HEK293 (cell line): Measurements from ENCODE around the gene TKT.

Source experiments
- CTCF ChIA-PET: fragments of 350-600 bp; formaldehyde crosslinking; extraction: SDS; loops from one replicate; lab custom pipeline; 2021; ENCODE audit warnings: antibody characterized with exemption; lab: Yijun Ruan, JAX
- POLR2A ChIA-PET: fragments of 300-600 bp; formaldehyde crosslinking; extraction: SDS; loops from one replicate; lab custom pipeline; 2020; ENCODE audit warnings: antibody characterized with exemption, inconsistent platforms; lab: Yijun Ruan, JAX
- H3K27ac ChIP-seq: fragments of 200-500 bp; sonication (Bioruptor generic); 2 replicates; pipeline ENCODE4 v1.5.1; 2014; ENCODE audit warnings: low read depth, low read length, control low read depth, inconsistent platforms; ENCODE audit errors: extremely low read depth
- H3K36me3 ChIP-seq, 2 experiments: fragments of 200-500 bp in 1 of 2; sonication (Bioruptor generic) in 1 of 2; 1 replicate in 1 of 2; 2 replicates in 1 of 2; pipeline ENCODE4 v1.5.1; 2014 to 2017; ENCODE audit warnings: inconsistent platforms in 2 of 2, low read length in 2 of 2; ENCODE audit not compliant: control insufficient read depth in 2 of 2, insufficient read depth in 1 of 2
- H3K4me1 ChIP-seq: fragments of 200-500 bp; sonication (Bioruptor generic); 2 replicates; pipeline ENCODE4 v1.5.1; 2014; ENCODE audit warnings: mild to moderate bottlenecking, low read length, inconsistent platforms; ENCODE audit not compliant: control insufficient read depth, insufficient read depth
- H3K4me3 ChIP-seq: 2 replicates; pipeline ENCODE4 v1.5.1; 2011; ENCODE audit warnings: low read depth, mild to moderate bottlenecking, control low read depth, low read length, moderate library complexity
- H3K9me3 ChIP-seq: fragments of 200-500 bp; sonication (Bioruptor generic); 2 replicates; pipeline ENCODE4 v1.5.1; 2014; ENCODE audit warnings: low read depth, low read length, inconsistent platforms; ENCODE audit not compliant: control insufficient read depth, insufficient read depth
- BCL11B ChIP-seq: fragments of 450-650 bp; formaldehyde crosslinking; IDR thresholded peaks from 2 replicates; pipeline ENCODE4 v1.5.1; 2016; ENCODE audit warnings: low read depth, missing biosample characterization, missing genetic modification characterization
- GLI2 ChIP-seq: fragments of 450-650 bp; formaldehyde crosslinking; IDR thresholded peaks from 2 replicates; pipeline ENCODE4; 2017; ENCODE audit warnings: missing biosample characterization, missing genetic modification characterization, low read depth, borderline replicate concordance
- GLI4 ChIP-seq: fragments of 450-650 bp; formaldehyde crosslinking; IDR thresholded peaks from 2 replicates; pipeline ENCODE4 v1.5.1; 2016; ENCODE audit warnings: missing biosample characterization, missing genetic modification characterization
- RBAK ChIP-seq: fragments of 450-650 bp; formaldehyde crosslinking; IDR thresholded peaks from 2 replicates; pipeline ENCODE4 v1.5.1; 2016; ENCODE audit warnings: missing biosample characterization, missing genetic modification characterization
- SETDB1 ChIP-seq: IDR thresholded peaks from one replicate; pipeline ENCODE4 v1.6.1; 2017; ENCODE audit warnings: mild to moderate bottlenecking, low read length, moderate library complexity, mixed read lengths; ENCODE audit not compliant: insufficient read length
- ZBTB20 ChIP-seq: fragments of 450-650 bp; formaldehyde crosslinking; IDR thresholded peaks from 2 replicates; pipeline ENCODE4 v1.5.1; 2016; ENCODE audit warnings: missing biosample characterization, missing genetic modification characterization
- ZBTB8A ChIP-seq: fragments of 450-650 bp; formaldehyde crosslinking; IDR thresholded peaks from 2 replicates; pipeline ENCODE4 v1.5.1; 2016; ENCODE audit warnings: missing biosample characterization, missing genetic modification characterization
- ZNF10 ChIP-seq: fragments of 450-650 bp; formaldehyde crosslinking; IDR thresholded peaks from 2 replicates; pipeline ENCODE4 v1.5.1; 2017; ENCODE audit warnings: missing biosample characterization, missing genetic modification characterization
- ZNF211 ChIP-seq: fragments of 450-650 bp; formaldehyde crosslinking; IDR thresholded peaks from 2 replicates; pipeline ENCODE4 v1.5.1; 2016; ENCODE audit warnings: low read depth, missing biosample characterization, missing genetic modification characterization
- ZNF214 ChIP-seq: fragments of 450-650 bp; formaldehyde crosslinking; IDR thresholded peaks from 2 replicates; pipeline ENCODE4 v1.5.1; 2017; ENCODE audit warnings: missing biosample characterization, mild to moderate bottlenecking, missing genetic modification characterization, borderline replicate concordance
- ZNF433 ChIP-seq: fragments of 450-650 bp; formaldehyde crosslinking; IDR thresholded peaks from 2 replicates; pipeline ENCODE4 v1.5.1; 2016; ENCODE audit warnings: missing biosample characterization, missing genetic modification characterization, low read depth
- ZNF529 ChIP-seq: fragments of 450-650 bp; formaldehyde crosslinking; IDR thresholded peaks from 2 replicates; pipeline ENCODE4 v1.5.1; 2017; ENCODE audit warnings: missing genetic modification characterization, missing biosample characterization; ENCODE audit not compliant: insufficient replicate concordance
- ZNF548 ChIP-seq: fragments of 450-650 bp; formaldehyde crosslinking; IDR thresholded peaks from 2 replicates; pipeline ENCODE4 v1.5.1; 2016; ENCODE audit warnings: missing biosample characterization, missing genetic modification characterization
- ZNF623 ChIP-seq: fragments of 450-650 bp; formaldehyde crosslinking; IDR thresholded peaks from 2 replicates; pipeline ENCODE4 v1.5.1; 2016; ENCODE audit warnings: missing biosample characterization, missing genetic modification characterization
- TF ChIP-seq, protein P1 (sequence below): fragments of 450-650 bp; formaldehyde crosslinking; conservative IDR thresholded peaks from 2 replicates; pipeline ENCODE4 v1.5.1; 2016; ENCODE audit warnings: low read depth, missing biosample characterization, missing genetic modification characterization
- TF ChIP-seq, protein P2 (sequence below): fragments of 450-650 bp; formaldehyde crosslinking; IDR thresholded peaks from 2 replicates; pipeline ENCODE4 v1.5.1; 2017; ENCODE audit warnings: missing biosample characterization, missing genetic modification characterization

Gene TKT

DNA sequence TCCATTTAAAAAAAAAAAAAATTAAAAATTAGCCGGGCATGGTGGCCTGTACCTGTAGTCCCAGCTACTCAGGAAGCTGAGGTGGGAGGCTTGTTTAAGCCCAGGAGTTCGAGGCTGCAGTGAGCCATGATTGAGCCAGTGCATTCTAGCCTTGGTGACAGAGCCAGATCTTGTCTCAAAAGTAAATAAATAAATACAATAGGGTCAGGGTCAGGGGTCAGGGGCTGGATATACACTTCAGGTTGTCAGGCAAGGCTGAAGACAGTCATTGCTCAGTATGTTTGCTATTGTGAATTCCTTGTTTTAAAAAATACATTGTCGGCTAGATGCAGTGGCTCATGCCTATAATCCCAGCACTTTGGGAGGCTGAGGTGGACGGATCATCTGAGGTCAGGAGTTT is 8.1 kb upstream of the TKT start:
- Histone ChIP-seq H3K9me3 (no peaks in the 10 kb centered on the region), H3K36me3 (no peaks in the 10 kb centered on the region), H3K27ac (no peak overlapping the region)
- ChIA-PET POLR2A (no interaction called here), CTCF (interaction anchor here (0.6 kb wide), 1 partner anchor 48 kb away, joined by 3 read pairs; no protein-coding TSS in a partner anchor)
- no peak for TF ChIP-seq ZNF548 (tag by site-specific recombination)
- TF ChIP-seq, all 188 proteins: peak for 0
- Histone ChIP-seq H3K4me3 (no peak overlapping the region), H3K4me1 (no peaks in the 10 kb centered on the region)

DNA sequence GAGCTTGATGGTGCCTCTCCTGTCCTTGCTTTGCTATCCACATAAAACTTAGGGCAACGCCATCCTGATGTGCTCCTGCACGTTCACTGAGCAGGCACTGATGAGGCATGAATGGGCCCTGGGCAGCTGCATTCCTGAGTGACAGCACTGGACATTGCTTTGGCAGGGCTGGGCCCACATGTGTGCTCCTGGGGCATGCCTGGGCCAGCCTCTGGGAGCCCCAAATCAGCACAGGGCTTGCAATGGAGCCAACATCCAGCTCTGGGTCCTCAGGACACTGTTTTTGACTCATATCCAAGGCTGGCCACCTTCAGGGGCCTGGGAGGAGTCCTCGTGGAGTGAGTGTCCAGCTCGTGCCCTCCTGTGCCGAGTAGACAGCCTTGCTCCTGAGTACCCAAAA is 5.9 kb upstream of the TKT start:
- POLR2A ChIA-PET: no interaction called here

DNA sequence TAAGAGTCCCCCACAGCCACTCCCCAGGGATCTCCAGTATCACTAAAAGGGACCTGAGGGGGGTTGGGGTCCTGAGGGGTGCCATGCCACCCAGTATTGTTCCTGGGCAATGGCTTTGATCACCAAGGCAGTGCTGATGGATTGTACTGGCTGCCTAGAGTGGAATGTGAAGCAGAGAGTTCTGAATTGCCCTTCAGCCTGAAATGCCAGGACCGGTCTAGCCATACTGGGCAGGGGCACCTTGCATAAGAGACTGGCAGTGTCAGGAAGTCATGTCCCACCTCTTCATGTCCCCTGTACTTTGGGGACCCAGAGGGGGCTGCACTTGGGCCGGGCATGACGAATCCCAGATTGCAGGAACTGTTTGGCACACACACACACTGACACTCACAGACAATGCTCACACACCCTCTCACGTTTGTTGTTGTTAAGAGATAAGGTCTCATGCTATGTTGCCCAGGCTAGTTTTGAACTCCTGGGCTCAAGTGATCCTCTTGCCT is 4.5 kb upstream of the TKT start:
- TF ChIP-seq BCL11B (tag by site-specific recombination) (no peak), ZBTB8A (tag by site-specific recombination) (no peak), ZNF623 (tag by site-specific recombination) (no peak), GLI4 (no peak), ZNF529 (tag by site-specific recombination) (no peak), GLI2 (tag by site-specific recombination) (no peak), SETDB1 (no peak), RBAK (tag by site-specific recombination) (no peak), ZNF211 (tag by site-specific recombination) (no peak)
- TF ChIP-seq, protein P1, sequence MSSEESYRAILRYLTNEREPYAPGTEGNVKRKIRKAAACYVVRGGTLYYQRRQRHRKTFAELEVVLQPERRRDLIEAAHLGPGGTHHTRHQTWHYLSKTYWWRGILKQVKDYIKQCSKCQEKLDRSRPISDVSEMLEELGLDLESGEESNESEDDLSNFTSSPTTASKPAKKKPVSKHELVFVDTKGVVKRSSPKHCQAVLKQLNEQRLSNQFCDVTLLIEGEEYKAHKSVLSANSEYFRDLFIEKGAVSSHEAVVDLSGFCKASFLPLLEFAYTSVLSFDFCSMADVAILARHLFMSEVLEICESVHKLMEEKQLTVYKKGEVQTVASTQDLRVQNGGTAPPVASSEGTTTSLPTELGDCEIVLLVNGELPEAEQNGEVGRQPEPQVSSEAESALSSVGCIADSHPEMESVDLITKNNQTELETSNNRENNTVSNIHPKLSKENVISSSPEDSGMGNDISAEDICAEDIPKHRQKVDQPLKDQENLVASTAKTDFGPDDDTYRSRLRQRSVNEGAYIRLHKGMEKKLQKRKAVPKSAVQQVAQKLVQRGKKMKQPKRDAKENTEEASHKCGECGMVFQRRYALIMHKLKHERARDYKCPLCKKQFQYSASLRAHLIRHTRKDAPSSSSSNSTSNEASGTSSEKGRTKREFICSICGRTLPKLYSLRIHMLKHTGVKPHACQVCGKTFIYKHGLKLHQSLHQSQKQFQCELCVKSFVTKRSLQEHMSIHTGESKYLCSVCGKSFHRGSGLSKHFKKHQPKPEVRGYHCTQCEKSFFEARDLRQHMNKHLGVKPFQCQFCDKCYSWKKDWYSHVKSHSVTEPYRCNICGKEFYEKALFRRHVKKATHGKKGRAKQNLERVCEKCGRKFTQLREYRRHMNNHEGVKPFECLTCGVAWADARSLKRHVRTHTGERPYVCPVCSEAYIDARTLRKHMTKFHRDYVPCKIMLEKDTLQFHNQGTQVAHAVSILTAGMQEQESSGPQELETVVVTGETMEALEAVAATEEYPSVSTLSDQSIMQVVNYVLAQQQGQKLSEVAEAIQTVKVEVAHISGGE (tag by site-specific recombination): no peak
- ChIA-PET POLR2A (no interaction called here), CTCF (no interaction called here)
- no peak overlapping the region for H3K4me3 ChIP-seq
- no peaks in the 10 kb centered on the region for H3K9me3 ChIP-seq
- no peaks in the 10 kb centered on the region for H3K36me3 ChIP-seq
- H3K27ac ChIP-seq: no peak overlapping the region
- no peaks in the 10 kb centered on the region for H3K4me1 ChIP-seq

More for the DNA sequence above, 5.9 kb upstream of the TKT start:
- CTCF ChIA-PET: no interaction called here
- no peaks in the 10 kb centered on the region for H3K4me1 ChIP-seq
- TF ChIP-seq ZNF433 (tag by site-specific recombination) (no peak), ZNF10 (tag by site-specific recombination) (no peak), ZNF214 (tag by site-specific recombination) (no peak), ZBTB20 (peak; percentile 58)
- TF ChIP-seq, protein P2, sequence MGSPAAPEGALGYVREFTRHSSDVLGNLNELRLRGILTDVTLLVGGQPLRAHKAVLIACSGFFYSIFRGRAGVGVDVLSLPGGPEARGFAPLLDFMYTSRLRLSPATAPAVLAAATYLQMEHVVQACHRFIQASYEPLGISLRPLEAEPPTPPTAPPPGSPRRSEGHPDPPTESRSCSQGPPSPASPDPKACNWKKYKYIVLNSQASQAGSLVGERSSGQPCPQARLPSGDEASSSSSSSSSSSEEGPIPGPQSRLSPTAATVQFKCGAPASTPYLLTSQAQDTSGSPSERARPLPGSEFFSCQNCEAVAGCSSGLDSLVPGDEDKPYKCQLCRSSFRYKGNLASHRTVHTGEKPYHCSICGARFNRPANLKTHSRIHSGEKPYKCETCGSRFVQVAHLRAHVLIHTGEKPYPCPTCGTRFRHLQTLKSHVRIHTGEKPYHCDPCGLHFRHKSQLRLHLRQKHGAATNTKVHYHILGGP (tag by site-specific recombination): no peak
- no peak overlapping the region for H3K27ac ChIP-seq
- no peaks in the 10 kb centered on the region for H3K9me3 ChIP-seq
- H3K4me3 ChIP-seq: no peak overlapping the region
- no peaks in the 10 kb centered on the region for H3K36me3 ChIP-seq
